Posterior cingulate gyrus (tissue), 11 donors: ENCODE measurements around the gene OSBPL6.
A peak's percentile ranks its signal among the peaks of the same experiment; 100 is the strongest.

ENCODE experiments used
- DNase-seq, 10 donors: peaks; one replicate each; pipeline versions ENCODE4 v3.0.0 to v3.0.0-alpha.2; 2020 to 2021; ENCODE audit warnings: mixed read lengths in 3 of 10
- intact Hi-C: fragments of 100-400 bp; cut with DNase I; formaldehyde crosslinking; loops from one replicate; pipeline ENCODE4 v1.15.1; 2023

The OSBPL6 gene

GRCh38 chr2:178268435-178268834, 74.1 kb downstream of the OSBPL6 start:
- no peak for DNase-seq
- intact Hi-C loops = no loop called here

- no peak for DNase-seq
- intact Hi-C loops = no loop called here
Observed at GRCh38 chr2:178269438-178270224, 75.3 kb downstream of the OSBPL6 start.

GRCh38 chr2:178270338-178270737, 76.0 kb downstream of the OSBPL6 start:
- intact Hi-C loops = no loop called here
- no peak for DNase-seq

DNA sequence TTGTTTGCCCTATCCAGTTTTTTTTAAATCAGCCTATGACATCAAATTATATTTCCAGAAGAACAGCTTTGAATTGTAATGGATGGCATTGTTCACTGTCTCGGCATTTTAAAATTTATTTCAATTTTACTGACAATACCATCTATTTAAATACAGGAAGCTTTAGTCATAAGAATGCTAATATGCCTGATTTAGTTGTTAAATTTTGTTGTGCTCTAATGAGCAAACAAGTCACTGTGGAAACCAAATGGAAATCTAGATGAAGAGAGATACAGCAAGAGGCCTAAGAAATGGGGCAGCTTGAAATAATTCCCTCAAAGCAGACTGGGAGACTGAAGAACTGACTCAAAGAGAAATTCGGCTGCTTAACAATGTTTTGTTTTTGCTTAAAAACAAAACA, 76.8 kb downstream of the OSBPL6 start:
- DNase-seq = no peak
- intact Hi-C loops = no loop called here

DNA sequence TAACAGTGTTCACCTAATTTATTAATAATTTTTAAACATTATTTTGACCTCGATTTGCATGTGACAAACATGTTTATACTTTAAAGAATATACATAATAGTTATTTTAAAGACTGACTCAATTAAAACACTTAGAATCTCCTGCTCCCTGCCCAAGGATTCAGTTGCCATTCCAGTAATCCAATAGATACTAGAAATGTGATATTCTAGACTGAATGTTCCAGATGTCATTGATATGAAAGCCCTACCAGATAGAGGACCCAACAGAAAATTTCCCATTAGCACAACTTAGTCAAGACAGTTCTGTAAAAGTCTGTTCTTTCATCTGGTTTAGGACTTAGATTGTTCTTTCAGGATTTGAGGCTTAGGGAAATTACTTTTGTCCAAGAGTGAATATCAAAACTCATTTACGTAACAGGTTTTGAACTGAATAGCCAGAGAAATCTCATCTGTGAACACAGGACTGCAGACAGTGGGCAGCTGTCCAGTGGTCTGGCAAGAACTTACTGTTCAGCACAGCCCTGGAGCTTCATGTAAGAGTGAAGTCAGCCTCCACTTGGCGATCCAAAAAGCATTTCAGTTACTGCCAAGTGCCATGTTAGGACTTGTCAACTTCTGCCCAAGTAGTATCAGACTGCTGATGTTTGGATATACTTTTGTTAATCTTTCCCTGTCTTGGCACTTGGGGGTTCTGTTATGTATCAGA, 77.5 kb downstream of the OSBPL6 start:
- DNase-seq = peak in 9 of 10 donors; percentile 27 to 86 (median 48)
- intact Hi-C loops = no loop called here

DNA sequence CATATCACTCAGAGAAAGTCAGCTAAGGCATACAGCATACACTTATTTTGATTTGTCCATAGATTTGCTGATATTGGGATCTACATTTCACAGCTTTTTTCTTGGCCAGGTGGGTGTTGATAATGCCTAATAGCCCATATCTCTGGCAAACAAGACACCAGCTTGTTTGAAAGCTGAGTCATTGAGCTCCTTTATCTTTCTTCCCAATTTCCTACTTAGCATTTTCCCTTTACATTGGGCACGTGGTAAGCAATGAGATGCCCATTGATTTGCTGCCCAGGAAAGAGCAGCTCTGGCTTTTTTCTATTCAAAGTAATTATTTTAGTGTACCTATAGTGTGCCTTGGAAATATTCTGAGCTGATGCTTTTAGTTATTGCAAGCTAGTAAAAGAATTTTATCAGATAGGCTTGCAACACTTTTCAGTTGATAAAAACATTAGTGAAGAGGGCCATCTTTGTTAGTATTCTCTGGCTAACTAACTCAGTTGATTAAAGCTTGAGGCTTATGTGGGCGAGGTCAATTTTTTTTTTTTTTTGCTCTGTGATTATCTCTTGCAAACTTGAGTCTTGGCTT, 79.6 kb downstream of the OSBPL6 start:
- no peak for DNase-seq
- intact Hi-C loops = no loop called here

- intact Hi-C loops = no loop called here
- DNase-seq = no peak
Observed at GRCh38 chr2:178275600-178275999, 81.3 kb downstream of the OSBPL6 start.

GRCh38 chr2:178277741-178278197, 83.5 kb downstream of the OSBPL6 start:
- intact Hi-C loops = no loop called here
- no peak for DNase-seq

DNA sequence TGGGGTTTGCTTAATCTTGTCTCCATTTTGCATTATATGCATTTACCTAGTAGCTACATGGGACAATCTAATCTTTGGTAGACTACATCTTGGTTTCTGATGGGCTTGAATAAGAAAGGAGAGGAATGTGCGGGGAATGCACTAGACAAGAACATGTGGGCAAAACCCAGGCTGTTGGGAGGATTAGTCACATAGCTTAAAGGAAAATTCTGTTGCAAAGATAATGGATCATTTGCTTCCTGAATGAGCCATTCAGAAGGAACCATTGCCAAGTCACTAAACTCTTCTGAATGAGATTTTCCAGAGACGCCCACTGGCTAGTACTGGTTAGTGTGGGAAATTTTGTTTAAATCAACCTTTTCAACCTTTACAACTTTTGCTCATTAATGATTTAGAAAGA, 84.8 kb downstream of the OSBPL6 start:
- intact Hi-C loops = no loop called here

GRCh38 chr2:178279636-178280035, 85.3 kb downstream of the OSBPL6 start:
- intact Hi-C loops = loop anchor here (5.0 kb wide), 1 partner anchor 147 kb away; no protein-coding TSS in a partner anchor
- DNase-seq = no peak

More for the DNA sequence above, 84.8 kb downstream of the OSBPL6 start:
- DNase-seq = no peak

GRCh38 chr2:178280244-178280852, 86.0 kb downstream of the OSBPL6 start:
- peak in 1 of 10 donors; percentile 19 for DNase-seq
- intact Hi-C loops = loop anchor here (5.0 kb wide), 1 partner anchor 148 kb away; no protein-coding TSS in a partner anchor

- intact Hi-C loops = loop anchor here (5.0 kb wide), 1 partner anchor 150 kb away; no protein-coding TSS in a partner anchor
- DNase-seq = no peak
Observed at GRCh38 chr2:178282075-178282815, 87.9 kb downstream of the OSBPL6 start.

DNA sequence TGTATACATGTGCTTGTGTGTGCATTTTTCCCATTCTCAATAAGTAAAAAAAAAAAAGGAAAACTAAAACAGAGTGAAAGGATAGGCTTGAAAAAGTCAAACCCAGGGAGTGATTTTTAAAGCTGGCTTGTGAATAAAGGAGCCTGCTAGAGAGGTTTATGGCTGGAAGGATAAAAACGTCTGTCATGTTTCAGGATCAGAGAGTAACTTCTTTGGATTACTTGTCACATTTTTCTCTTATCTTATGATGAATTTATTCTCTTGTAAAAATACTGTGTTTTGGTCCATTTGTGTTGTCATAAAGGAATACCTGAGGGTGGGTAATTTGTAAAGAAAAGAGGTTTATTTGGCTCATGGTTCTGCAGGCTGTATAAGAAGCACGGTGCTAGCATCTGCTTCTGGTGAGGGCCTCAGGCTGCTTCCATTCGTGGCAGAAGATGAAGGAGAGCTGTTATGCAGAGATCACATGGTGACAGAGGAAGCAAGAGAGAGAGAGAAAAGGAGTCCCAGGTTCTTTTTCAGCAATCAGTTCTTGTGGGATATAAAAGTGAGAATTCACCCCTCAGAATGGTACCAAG, 89.1 kb downstream of the OSBPL6 start:
- DNase-seq = no peak
- intact Hi-C loops = loop anchor here (5.0 kb wide), 1 partner anchor 151 kb away; no protein-coding TSS in a partner anchor

DNA sequence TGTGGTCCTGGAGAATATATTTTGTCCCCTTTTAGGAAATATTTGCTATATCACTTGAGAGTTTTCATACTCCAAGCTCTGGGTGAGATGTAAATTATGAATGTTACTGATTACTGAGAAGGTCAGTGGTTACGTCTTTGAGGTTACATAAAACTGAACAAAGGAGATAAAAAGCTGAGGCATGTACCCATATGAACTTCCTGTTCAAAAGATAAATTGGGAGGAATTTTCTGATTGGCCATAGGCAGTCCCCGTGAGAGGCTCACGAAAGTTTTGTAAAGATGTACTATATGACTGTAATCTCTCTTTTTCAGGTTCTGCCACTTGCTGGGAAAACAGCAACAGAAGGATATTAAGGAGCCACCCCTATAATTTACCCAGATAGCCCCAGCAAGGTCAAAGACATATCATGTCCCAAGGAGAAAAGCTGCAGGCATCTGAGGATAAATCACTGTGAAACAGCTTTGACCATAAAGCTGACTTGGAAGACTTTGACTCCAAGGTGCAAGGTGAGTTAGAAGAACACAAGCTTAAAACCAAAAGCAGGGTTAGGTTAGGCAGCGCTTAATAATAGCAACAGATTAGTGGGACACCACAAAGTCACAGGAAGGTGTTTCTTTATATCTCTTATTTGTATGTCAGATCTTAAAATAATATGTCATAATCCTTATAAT, 90.4 kb downstream of the OSBPL6 start:
- intact Hi-C loops = loop anchor here (5.0 kb wide), 1 partner anchor 152 kb away; no protein-coding TSS in a partner anchor
- no peak for DNase-seq

GRCh38 chr2:178285287-178285615, 90.9 kb downstream of the OSBPL6 start:
- DNase-seq = no peak
- intact Hi-C loops = no loop called here

DNA sequence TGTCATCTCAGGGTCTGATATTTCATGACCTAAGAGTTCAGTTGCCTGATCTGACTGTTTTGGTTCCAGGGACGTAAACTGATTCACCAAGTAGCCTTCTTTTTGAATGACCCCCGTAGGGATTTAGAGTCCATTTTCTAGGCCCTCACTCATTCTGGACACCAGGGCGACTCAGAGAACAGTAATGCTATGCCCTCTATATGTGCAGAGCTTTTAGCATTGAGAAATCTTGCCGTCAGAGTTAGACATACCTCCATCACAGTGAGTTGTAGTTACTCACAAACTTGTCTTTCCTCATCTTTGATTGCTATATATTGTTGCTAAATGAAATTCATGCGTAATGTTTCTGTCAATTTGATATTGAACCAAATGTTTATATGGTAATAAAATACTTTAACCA, 92.3 kb downstream of the OSBPL6 start:
- intact Hi-C loops = no loop called here
- DNase-seq = no peak

DNA sequence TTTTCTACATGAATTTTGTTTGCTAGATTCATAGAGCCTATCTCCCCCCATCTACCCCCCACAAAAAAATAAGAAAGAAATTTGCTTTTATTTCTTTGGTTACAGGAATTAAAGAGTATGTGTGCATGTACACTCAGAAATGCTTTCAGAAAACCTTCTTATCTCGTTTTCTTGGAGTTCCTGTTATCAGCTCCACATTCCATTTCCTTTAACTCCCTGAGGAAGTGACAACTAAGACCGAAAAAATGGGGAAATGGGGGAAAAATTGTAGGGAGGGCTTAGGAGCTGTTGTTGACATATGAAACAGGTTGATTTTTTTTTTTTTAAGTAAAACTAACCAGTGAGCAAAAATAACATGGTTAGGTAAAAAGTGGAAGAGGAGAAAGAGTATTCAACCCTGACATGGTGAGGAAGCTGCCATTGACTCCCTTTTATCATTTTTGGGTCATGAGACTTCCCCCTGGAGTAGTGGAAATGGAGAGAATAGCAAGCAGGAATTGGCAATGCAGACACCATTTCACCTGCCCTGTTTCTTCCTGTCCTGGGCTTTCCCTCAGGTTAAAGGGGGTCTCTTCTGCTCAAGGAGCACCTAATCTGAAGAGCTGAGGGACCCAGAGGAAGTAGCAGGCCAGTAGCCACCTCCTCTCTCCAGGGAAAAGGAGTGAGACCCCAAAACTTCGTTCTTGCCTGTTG, 93.5 kb downstream of the OSBPL6 start:
- DNase-seq = no peak
- intact Hi-C loops = no loop called here

- intact Hi-C loops = no loop called here
- no peak for DNase-seq
Observed at GRCh38 chr2:178291703-178292102, 97.4 kb downstream of the OSBPL6 start.

- no peak for DNase-seq
Observed at GRCh38 chr2:178292586-178292985, 98.3 kb downstream of the OSBPL6 start.

More at GRCh38 chr2:178292586-178292985, 98.3 kb downstream of the OSBPL6 start:
- intact Hi-C loops = no loop called here
